CD4-positive, alpha-beta T cell (primary cell): ENCODE data around the gene HIRIP3. TPM values are rescaled to one million over a fixed set of nuclear protein-coding genes. Genes with fewer than 3 reads are reported as not detected.

ENCODE experiments used
- ATAC-seq: fragments of 200-7000 bp; cut with Tn5 transposase; one replicate; pipeline ENCODE4 v1.10.0; 2022; ENCODE audit warnings: mild to moderate bottlenecking; ENCODE audit not compliant: poor library complexity
- CTCF ChIA-PET: fragments of 350-600 bp; sonication (Branson Sonifier 250); formaldehyde crosslinking; loops from one replicate; lab custom pipeline; 2021; ENCODE audit warnings: antibody characterized with exemption, inconsistent platforms; lab: Charles Lee
- POLR2A ChIA-PET: fragments of 350-600 bp; sonication (Branson Sonifier 250); formaldehyde crosslinking; loops from one replicate; lab custom pipeline; 2021; ENCODE audit warnings: antibody characterized with exemption, inconsistent platforms; lab: Charles Lee
- DNase-seq, 14 experiments: peaks; one replicate each; pipeline ENCODE4 v3.0.0-alpha.2; 2013 to 2020; ENCODE audit warnings: mixed read lengths in 2 of 14
- H3K27ac ChIP-seq, 2 donors: one replicate each; pipeline versions ENCODE4 v1.5.1 to v1.7.0; 2013; ENCODE audit warnings: low read length in 2 of 2, low read depth in 1 of 2, mild to moderate bottlenecking in 1 of 2
- H3K27me3 ChIP-seq, 2 experiments: 1 replicate in 1 of 2; 2 replicates in 1 of 2; pipeline versions ENCODE4 v1.6.1 to v1.7.0; 2013; ENCODE audit warnings: low read length in 2 of 2, control low read depth in 1 of 2, mild to moderate bottlenecking in 1 of 2, moderate library complexity in 1 of 2; ENCODE audit not compliant: insufficient read depth in 2 of 2, control insufficient read depth in 1 of 2
- H3K36me3 ChIP-seq: one replicate; pipeline ENCODE4 v1.6.1; 2013; ENCODE audit warnings: low read length, control low read depth; ENCODE audit not compliant: insufficient read depth
- H3K4me1 ChIP-seq: one replicate; pipeline ENCODE4 v1.6.1; 2013; ENCODE audit warnings: low read length, control low read depth; ENCODE audit not compliant: insufficient read depth
- H3K4me3 ChIP-seq: one replicate; pipeline ENCODE4 v1.5.1; 2013; ENCODE audit warnings: mild to moderate bottlenecking, low read length, moderate library complexity
- H3K9me3 ChIP-seq, 2 experiments: 1 replicate in 1 of 2; 2 replicates in 1 of 2; pipeline versions ENCODE4 v1.6.1 to v1.7.0; 2013; ENCODE audit warnings: low read length in 2 of 2, mild to moderate bottlenecking in 2 of 2, control low read depth in 1 of 2, moderate library complexity in 1 of 2; ENCODE audit not compliant: control insufficient read depth in 1 of 2, insufficient read depth in 1 of 2
- H3K27ac Mint-ChIP-seq: one replicate; pipeline ENCODE4 v1.8.0; 2020; ENCODE audit warnings: mixed read lengths
- H3K27me3 Mint-ChIP-seq: one replicate; pipeline ENCODE4 v1.8.0; 2021; ENCODE audit warnings: mixed read lengths
- H3K36me3 Mint-ChIP-seq: one replicate; pipeline ENCODE4 v1.8.0; 2021; ENCODE audit warnings: low read depth, mixed read lengths
- H3K4me1 Mint-ChIP-seq: one replicate; pipeline ENCODE4 v1.8.0; 2021; ENCODE audit warnings: low read depth, mixed read lengths
- H3K4me3 Mint-ChIP-seq: one replicate; pipeline ENCODE4 v1.8.0; 2020; ENCODE audit warnings: mild to moderate bottlenecking, mixed read lengths
- H3K9me3 Mint-ChIP-seq: one replicate; pipeline ENCODE4 v1.8.0; 2020; ENCODE audit warnings: mixed read lengths
- intact Hi-C, 2 experiments: fragments of 100-400 bp; cut with DNase I in 1 of 2; cut with micrococcal nuclease in 1 of 2; formaldehyde crosslinking; loops; one replicate each; pipeline versions ENCODE4 v1.15.1 to v1.9.0; 2023 to 2025; cut with DNase I, micrococcal nuclease
- total RNA-seq, 174 experiments: library from RNA in 2 of 174; stranded (reverse) in 2 of 174; gene quantifications; one replicate each; pipeline ENCODE4 v1.2.3 and lab custom pipeline; 2021 to 2026
- TF ChIP-seq, protein P1 (sequence below): fragments of 200-600 bp; IDR thresholded peaks from one replicate; pipeline ENCODE4 v1.8.0; 2022; ENCODE audit warnings: antibody characterized with exemption, mild to moderate bottlenecking

Gene HIRIP3
- total RNA-seq, 2 experiments from 2014 or later, result 8.5 to 11.8 TPM

DNA sequence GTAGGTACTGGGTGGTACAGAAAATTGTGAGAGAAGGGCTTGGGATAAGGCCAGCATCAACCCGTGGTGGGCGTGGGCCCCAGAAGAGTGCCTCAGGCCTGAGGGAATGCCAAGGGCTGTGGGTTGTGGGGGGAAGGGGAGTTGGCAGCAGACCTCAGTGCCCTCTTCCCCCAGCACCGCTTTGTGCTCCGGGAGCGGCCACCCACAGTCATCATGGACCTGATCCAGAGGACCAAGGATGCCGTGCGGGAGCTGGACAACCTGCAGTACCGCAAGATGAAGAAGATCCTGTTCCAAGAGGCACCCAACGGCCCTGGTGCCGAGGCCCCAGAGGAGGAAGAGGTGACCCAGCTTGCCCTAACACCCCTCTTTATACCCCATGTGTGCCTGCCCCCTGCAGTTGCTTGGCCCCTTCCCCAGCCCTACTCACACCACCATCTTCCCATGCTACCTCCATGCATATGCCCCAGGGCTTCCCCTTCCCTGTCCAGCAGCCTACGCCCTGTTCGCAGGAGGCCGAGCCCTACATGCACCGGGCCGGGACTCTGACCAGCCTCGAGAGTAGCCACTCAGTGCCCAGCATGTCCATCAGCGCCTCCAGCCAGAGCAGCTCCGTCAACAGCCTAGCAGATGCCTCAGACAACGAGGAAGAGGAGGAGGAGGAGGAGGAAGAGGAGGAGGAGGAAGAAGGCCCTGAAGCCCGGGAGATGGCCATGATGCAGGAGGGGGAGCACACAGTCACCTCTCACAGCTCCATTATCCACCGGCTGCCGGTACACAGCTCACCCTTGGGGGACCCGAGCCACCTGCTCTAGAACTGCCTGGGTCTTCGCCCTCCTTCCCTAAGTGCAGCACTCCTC is 12.6 kb downstream of the HIRIP3 start:
- peaks cover under 1% of the 10 kb centered on the region for H3K4me1 Mint-ChIP-seq
- TF ChIP-seq, protein P1, sequence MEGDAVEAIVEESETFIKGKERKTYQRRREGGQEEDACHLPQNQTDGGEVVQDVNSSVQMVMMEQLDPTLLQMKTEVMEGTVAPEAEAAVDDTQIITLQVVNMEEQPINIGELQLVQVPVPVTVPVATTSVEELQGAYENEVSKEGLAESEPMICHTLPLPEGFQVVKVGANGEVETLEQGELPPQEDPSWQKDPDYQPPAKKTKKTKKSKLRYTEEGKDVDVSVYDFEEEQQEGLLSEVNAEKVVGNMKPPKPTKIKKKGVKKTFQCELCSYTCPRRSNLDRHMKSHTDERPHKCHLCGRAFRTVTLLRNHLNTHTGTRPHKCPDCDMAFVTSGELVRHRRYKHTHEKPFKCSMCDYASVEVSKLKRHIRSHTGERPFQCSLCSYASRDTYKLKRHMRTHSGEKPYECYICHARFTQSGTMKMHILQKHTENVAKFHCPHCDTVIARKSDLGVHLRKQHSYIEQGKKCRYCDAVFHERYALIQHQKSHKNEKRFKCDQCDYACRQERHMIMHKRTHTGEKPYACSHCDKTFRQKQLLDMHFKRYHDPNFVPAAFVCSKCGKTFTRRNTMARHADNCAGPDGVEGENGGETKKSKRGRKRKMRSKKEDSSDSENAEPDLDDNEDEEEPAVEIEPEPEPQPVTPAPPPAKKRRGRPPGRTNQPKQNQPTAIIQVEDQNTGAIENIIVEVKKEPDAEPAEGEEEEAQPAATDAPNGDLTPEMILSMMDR, result no peak
- intact Hi-C loops, result no loop called here
- no peak for ATAC-seq
- ChIA-PET POLR2A (interaction anchor here (0.7 kb wide), 1 partner anchor 14 kb away, joined by 3 read pairs; no protein-coding TSS in a partner anchor), CTCF (no interaction called here)
- no peaks in the 10 kb centered on the region for H3K27me3 Mint-ChIP-seq
- Histone ChIP-seq H3K27ac (no peak overlapping the region), H3K27me3 (no peaks in the 10 kb centered on the region), H3K36me3 (peaks cover 94% of the 10 kb centered on the region), H3K9me3 (no peaks in the 10 kb centered on the region), H3K4me1 (no peaks in the 10 kb centered on the region), H3K4me3 (no peak overlapping the region)
- H3K36me3 Mint-ChIP-seq, result peaks cover 91% of the 10 kb centered on the region
- H3K9me3 Mint-ChIP-seq, result no peaks in the 10 kb centered on the region
- H3K4me3 Mint-ChIP-seq, result no peak overlapping the region
- H3K27ac Mint-ChIP-seq, result no peak overlapping the region
- no peak for DNase-seq

DNA sequence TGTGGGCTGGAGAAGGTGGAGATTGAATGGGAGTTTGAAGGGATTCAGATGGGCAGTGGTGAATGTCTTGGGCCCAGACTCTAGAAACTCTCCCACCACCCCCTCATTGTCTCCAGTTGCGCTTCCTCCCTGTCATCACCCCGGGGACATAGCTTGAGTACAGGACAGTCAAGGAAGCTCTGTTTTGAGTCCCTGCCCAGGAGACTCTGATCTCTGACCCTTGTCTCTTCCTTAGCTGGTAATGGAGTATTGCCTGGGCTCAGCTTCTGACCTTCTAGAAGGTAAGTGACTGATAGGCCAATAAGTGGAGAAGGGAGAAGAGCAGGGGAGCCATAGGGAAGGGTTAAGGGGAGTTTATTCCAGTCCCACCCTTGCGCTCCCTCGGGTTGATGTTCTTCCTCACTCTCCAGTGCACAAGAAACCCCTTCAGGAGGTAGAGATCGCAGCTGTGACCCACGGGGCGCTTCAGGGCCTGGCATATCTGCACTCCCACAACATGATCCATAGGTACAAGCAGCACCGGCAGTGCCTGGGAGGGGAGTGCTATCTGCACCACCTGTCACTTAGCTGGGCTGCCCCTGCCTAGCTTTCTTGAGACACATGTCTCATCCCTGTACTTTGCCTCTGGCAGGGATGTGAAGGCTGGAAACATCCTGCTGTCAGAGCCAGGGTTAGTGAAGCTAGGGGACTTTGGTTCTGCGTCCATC is 16.7 kb downstream of the HIRIP3 start:
- ATAC-seq, result no peak
- no peak overlapping the region for H3K4me3 ChIP-seq
- peaks cover 33% of the 10 kb centered on the region for H3K4me1 ChIP-seq
- Mint-ChIP-seq H3K27ac (no peak overlapping the region), H3K4me3 (no peak overlapping the region), H3K27me3 (no peaks in the 10 kb centered on the region), H3K36me3 (peaks cover 73% of the 10 kb centered on the region), H3K9me3 (no peaks in the 10 kb centered on the region), H3K4me1 (peaks cover 41% of the 10 kb centered on the region)
- ChIA-PET POLR2A (interaction anchor here (1.9 kb wide), 1 partner anchor 17 kb away, joined by 9 read pairs; the partner anchor contains the start of gene TMEM219), CTCF (no interaction called here)
- DNase-seq, result no peak
- no peaks in the 10 kb centered on the region for H3K9me3 ChIP-seq
- no peak overlapping the region for H3K27ac ChIP-seq
- TF ChIP-seq, protein P1, result no peak
- H3K36me3 ChIP-seq, result peaks cover 59% of the 10 kb centered on the region
- H3K27me3 ChIP-seq, result no peaks in the 10 kb centered on the region
- intact Hi-C loops, result loop anchor here in 1 of 2 experiments (5.0 kb wide), 1 partner anchor 56 kb away; no protein-coding TSS in a partner anchor

DNA sequence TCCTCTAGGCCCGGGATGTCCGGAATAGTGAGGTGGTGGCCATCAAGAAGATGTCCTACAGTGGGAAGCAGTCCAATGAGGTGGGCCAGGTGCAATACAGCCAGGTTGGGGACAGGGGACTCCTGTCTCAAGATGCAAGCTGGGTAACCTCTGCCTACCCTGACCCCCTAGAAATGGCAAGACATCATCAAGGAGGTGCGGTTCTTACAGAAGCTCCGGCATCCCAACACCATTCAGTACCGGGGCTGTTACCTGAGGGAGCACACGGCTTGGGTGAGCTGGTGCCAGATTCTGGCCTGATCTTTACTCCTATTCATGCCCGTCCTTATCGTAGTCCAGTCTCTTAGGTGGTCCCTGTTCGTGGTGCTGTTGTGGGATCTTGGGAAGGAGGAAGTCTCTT is 17.3 kb downstream of the HIRIP3 start:
- intact Hi-C loops, result loop anchor here in 1 of 2 experiments (5.0 kb wide), 1 partner anchor 56 kb away; no protein-coding TSS in a partner anchor
- no peak overlapping the region for H3K27ac Mint-ChIP-seq
- peaks cover 53% of the 10 kb centered on the region for H3K36me3 ChIP-seq
- peaks cover 37% of the 10 kb centered on the region for H3K4me1 ChIP-seq
- ChIA-PET POLR2A (interaction anchor here (1.9 kb wide), 1 partner anchor 17 kb away, joined by 9 read pairs; the partner anchor contains the start of gene TMEM219), CTCF (no interaction called here)
- H3K4me1 Mint-ChIP-seq, result peaks cover 48% of the 10 kb centered on the region
- TF ChIP-seq, protein P1, result no peak
- no peak overlapping the region for H3K27ac ChIP-seq
- no peak overlapping the region for H3K4me3 Mint-ChIP-seq
- no peaks in the 10 kb centered on the region for H3K27me3 ChIP-seq
- no peaks in the 10 kb centered on the region for H3K9me3 Mint-ChIP-seq
- no peak overlapping the region for H3K4me3 ChIP-seq
- ATAC-seq, result no peak
- peaks cover 66% of the 10 kb centered on the region for H3K36me3 Mint-ChIP-seq
- no peaks in the 10 kb centered on the region for H3K27me3 Mint-ChIP-seq
- H3K9me3 ChIP-seq, result no peaks in the 10 kb centered on the region
- no peak for DNase-seq
